Measurements from ENCODE around the gene TAS2R50. TPM values are rescaled to one million over a fixed set of nuclear protein-coding genes. Genes with fewer than 3 reads are reported as not detected.

The TAS2R50 gene
- total RNA-seq, 2 experiments from 2014 or later: 0.25 to 0.73 TPM

GRCh38 chr12:10939163-10939562 lies 47.5 kb downstream of the TAS2R50 start, which contains the start of gene TAS2R14:
Gene TAS2R14, minus strand, starts transcription at chr12:10939263. Its CDS starts 56 bp downstream, at chr12:10939207.
- POLR2A ChIA-PET: no interaction called here
- CTCF ChIA-PET: no interaction called here

GRCh38 chr12:10936506-10936905 lies 50.2 kb downstream of the TAS2R50 start:
- no peak for DNase-seq
- Mint-ChIP-seq H3K9me3 (no peaks in the 10 kb centered on the region), H3K4me1 (no peaks in the 10 kb centered on the region), H3K36me3 (ENCODE audit: low read depth) (no peaks in the 10 kb centered on the region), H3K27me3 (no peaks in the 10 kb centered on the region), H3K27ac (no peak overlapping the region), H3K4me3 (no peak overlapping the region)
- ChIA-PET CTCF (no interaction called here), POLR2A (no interaction called here)

More at GRCh38 chr12:10939163-10939562, 47.5 kb downstream of the TAS2R50 start, which contains the start of gene TAS2R14:
- H3K36me3 Mint-ChIP-seq (ENCODE audit: low read depth): no peaks in the 10 kb centered on the region
- H3K4me3 Mint-ChIP-seq: no peak within 1 kb of the TSS
- H3K27ac Mint-ChIP-seq: no peak within 1 kb of the TSS
- DNase-seq: no peak
- H3K4me1 Mint-ChIP-seq: no peaks in the 10 kb centered on the region
- no peaks in the 10 kb centered on the region for H3K9me3 Mint-ChIP-seq
- no peaks in the 10 kb centered on the region for H3K27me3 Mint-ChIP-seq

Other genes starting within 250 kb of the TAS2R50 start
- gene TAS2R7, start 184.3 kb downstream of the TAS2R50 start, total RNA-seq: not detected
- not detected for gene TAS2R8, start 179.6 kb downstream of the TAS2R50 start, total RNA-seq
- not detected for gene TAS2R9, start 176.7 kb downstream of the TAS2R50 start, total RNA-seq
- under 1 TPM; 0.30 to 0.35 TPM for gene TAS2R10, start 160.6 kb downstream of the TAS2R50 start, total RNA-seq
- under 1 TPM; 0.68 to 0.98 TPM for gene PRR4, start 137.4 kb downstream of the TAS2R50 start, total RNA-seq
- gene PRH1, start 102.7 kb downstream of the TAS2R50 start, total RNA-seq: 10 to 100 TPM in 1 of 2 experiments, 1 to 10 TPM in 1; 9.7 to 10.8 TPM
- gene TAS2R13, start 77.3 kb downstream of the TAS2R50 start, total RNA-seq: under 1 TPM; 0.23 to 0.25 TPM
- gene PRH2, start 57.7 kb downstream of the TAS2R50 start, total RNA-seq: not detected
- 1 to 10 TPM; 1.2 to 1.3 TPM for gene TAS2R14, start 47.6 kb downstream of the TAS2R50 start, total RNA-seq
- under 1 TPM; 0.50 to 0.78 TPM for gene TAS2R20, start 11.4 kb upstream of the TAS2R50 start, total RNA-seq
- 1 to 10 TPM; 1.1 to 1.3 TPM for gene TAS2R19, start 35.7 kb upstream of the TAS2R50 start, total RNA-seq
- gene TAS2R31, start 44.5 kb upstream of the TAS2R50 start, total RNA-seq: 1 to 10 TPM; 1.7 to 1.9 TPM
- under 1 TPM; 0.43 to 0.95 TPM for gene TAS2R46, start 75.4 kb upstream of the TAS2R50 start, total RNA-seq
- gene TAS2R43, start 105.4 kb upstream of the TAS2R50 start, total RNA-seq: under 1 TPM; 0.55 to 0.63 TPM
- 1 to 10 TPM; 1.6 to 1.7 TPM for gene TAS2R30, start 147.7 kb upstream of the TAS2R50 start, total RNA-seq
- gene SMIM10L1, start 184.3 kb upstream of the TAS2R50 start, total RNA-seq: 1 to 10 TPM; 8.3 TPM
- not detected for gene TAS2R42, start 200.0 kb upstream of the TAS2R50 start, total RNA-seq